OCI-LY1 (cell line): Measurements from ENCODE around the gene KCNA10.

Source experiments
- CTCF ChIP-seq: fragments of 200-600 bp; sonication (generic), shearing (Covaris generic); IDR thresholded peaks from 2 replicates; pipeline ENCODE4 v1.5.1; 2017; ENCODE audit warnings: mild to moderate bottlenecking, antibody characterized with exemption, low read length, moderate library complexity, mixed read lengths
- EZH2 ChIP-seq: fragments of 200-600 bp; sonication (generic), shearing (Covaris generic); IDR thresholded peaks from 2 replicates; pipeline ENCODE4 v1.8.0; 2017; ENCODE audit warnings: borderline replicate concordance, mixed run types, mild to moderate bottlenecking, antibody characterized with exemption, low read length, moderate library complexity, mixed read lengths

GRCh38 chr1:110482662-110483307, 36.2 kb downstream of the KCNA10 start:
- TF ChIP-seq CTCF (no peak), EZH2 (no peak)
